ENCODE measurements around the gene LCE3D. TPM values are rescaled to one million over a fixed set of nuclear protein-coding genes. Genes with fewer than 3 reads are reported as not detected.
"Not testable (repeated sequence)": the region's sequence is repeated elsewhere in the genome, so short reads cannot be mapped to it uniquely, and the experiment has no call there.

The LCE3D gene
- total RNA-seq, 1 donor from 2014 or later = not detected

DNA sequence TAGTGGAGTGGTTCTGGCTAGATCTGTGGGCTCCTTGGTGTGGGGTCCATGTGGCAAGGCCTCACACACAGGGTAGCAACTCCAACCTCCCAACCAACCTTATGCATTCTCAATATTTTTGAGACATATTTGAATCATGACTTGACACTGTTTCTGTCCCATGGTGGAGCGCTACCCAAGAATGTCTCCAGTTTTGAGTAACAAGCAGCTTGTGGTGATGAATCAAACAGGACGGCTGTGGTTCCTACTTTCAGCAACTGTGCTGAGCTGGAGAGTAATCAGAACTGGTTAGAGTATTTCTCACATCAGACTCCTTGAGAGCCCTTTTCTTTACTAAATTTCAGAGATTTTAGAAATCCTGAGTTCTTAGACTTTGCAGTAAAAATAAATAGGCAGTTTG is 3.1 kb downstream of the LCE3D start:
- H3K27ac Mint-ChIP-seq = no peak overlapping the region
- H3K4me1 Mint-ChIP-seq (ENCODE audit: low read depth) = no peaks in the 10 kb centered on the region
- H3K27me3 Mint-ChIP-seq = no peaks in the 10 kb centered on the region
- peaks cover 3% of the 10 kb centered on the region for H3K36me3 Mint-ChIP-seq (ENCODE audit: insufficient read depth)
- no peak for DNase-seq (ENCODE audit: low spot score, unreplicated experiment)
- peaks cover 63% of the 10 kb centered on the region for H3K9me3 Mint-ChIP-seq (ENCODE audit: low read depth)
- TF ChIP-seq, protein P1, sequence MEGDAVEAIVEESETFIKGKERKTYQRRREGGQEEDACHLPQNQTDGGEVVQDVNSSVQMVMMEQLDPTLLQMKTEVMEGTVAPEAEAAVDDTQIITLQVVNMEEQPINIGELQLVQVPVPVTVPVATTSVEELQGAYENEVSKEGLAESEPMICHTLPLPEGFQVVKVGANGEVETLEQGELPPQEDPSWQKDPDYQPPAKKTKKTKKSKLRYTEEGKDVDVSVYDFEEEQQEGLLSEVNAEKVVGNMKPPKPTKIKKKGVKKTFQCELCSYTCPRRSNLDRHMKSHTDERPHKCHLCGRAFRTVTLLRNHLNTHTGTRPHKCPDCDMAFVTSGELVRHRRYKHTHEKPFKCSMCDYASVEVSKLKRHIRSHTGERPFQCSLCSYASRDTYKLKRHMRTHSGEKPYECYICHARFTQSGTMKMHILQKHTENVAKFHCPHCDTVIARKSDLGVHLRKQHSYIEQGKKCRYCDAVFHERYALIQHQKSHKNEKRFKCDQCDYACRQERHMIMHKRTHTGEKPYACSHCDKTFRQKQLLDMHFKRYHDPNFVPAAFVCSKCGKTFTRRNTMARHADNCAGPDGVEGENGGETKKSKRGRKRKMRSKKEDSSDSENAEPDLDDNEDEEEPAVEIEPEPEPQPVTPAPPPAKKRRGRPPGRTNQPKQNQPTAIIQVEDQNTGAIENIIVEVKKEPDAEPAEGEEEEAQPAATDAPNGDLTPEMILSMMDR (IDR thresholded peaks at IDR 0.05; ENCODE audit: unreplicated experiment) = no peak
- H3K4me3 Mint-ChIP-seq (ENCODE audit: low read depth) = no peak overlapping the region

DNA sequence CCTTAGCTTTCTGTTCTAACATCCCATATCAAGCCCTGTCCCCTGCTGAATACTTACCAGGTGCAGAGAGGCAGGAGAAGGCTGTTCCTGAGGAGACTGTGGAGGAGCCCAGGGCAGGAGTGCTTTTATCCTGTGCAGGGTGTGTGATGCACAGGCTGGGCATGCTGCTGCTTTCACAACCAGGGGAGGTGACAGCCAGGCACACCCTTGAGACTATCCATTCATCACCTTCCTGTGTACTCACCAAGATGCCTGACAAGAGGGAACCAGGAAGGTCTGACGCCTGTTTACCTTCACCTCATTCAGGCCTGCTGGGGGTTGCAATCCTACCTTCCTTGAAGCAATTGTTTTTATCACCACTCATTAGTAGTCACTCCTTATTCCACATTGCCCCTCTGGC is 13.6 kb downstream of the LCE3D start, which contains the start of gene LCE3E:
TSS of gene LCE3E (minus strand) at position 100 of the 400 bp plus-strand sequence. CDS start 572 bp downstream, outside the sequence.
- TF ChIP-seq, protein P1 (IDR thresholded peaks at IDR 0.05; ENCODE audit: unreplicated experiment) = no peak

DNA sequence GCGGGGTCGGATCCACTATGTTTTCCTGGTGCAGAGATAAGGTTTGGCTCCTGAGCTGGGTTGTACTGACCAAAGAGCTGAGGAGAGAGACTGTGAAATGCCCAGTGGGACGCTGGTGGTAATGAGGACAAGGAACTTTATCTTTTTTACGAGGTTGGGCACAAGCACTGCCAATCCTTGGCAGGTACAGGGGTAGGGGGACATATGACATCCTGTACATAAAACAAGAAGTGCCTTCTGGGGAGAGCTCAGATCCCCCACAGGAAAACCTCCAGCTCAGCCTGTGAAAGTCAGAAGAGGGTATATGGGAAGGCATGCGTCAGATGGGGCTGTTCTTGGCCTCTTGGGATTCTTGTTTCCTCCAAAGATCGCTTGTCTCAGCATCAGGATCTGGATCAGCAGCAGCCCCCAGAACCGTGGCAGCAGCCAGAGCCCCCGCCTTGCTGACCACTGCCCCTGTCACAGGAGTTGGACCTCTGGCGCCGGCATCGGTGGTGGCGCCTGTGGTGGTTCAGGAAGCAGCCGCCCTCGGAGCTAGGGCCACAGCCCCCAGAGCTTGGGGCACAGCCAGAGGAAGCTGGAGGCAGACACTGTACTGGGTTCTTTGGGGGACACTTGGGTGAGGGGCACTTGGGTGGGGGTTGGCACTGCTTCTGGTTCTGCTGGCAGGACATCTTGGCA is 14.6 kb downstream of the LCE3D start:
- Mint-ChIP-seq H3K9me3 (ENCODE audit: low read depth) (peaks cover 72% of the 10 kb centered on the region), H3K27ac (no peak overlapping the region), H3K36me3 (ENCODE audit: insufficient read depth) (no peaks in the 10 kb centered on the region), H3K4me1 (ENCODE audit: low read depth) (no peaks in the 10 kb centered on the region), H3K4me3 (ENCODE audit: low read depth) (no peak overlapping the region), H3K27me3 (no peaks in the 10 kb centered on the region)
- no peak for DNase-seq (ENCODE audit: low spot score, unreplicated experiment)
- TF ChIP-seq, protein P1 (IDR thresholded peaks at IDR 0.05; ENCODE audit: unreplicated experiment) = no peak

More for the DNA sequence above, 13.6 kb downstream of the LCE3D start, which contains the start of gene LCE3E:
- Mint-ChIP-seq H3K4me3 (ENCODE audit: low read depth) (no peak within 1 kb of the TSS), H3K9me3 (ENCODE audit: low read depth) (peaks cover 72% of the 10 kb centered on the region), H3K4me1 (ENCODE audit: low read depth) (no peaks in the 10 kb centered on the region), H3K36me3 (ENCODE audit: insufficient read depth) (peaks cover 3% of the 10 kb centered on the region), H3K27me3 (no peaks in the 10 kb centered on the region), H3K27ac (no peak within 1 kb of the TSS)
- no peak for DNase-seq (ENCODE audit: low spot score, unreplicated experiment)

DNA sequence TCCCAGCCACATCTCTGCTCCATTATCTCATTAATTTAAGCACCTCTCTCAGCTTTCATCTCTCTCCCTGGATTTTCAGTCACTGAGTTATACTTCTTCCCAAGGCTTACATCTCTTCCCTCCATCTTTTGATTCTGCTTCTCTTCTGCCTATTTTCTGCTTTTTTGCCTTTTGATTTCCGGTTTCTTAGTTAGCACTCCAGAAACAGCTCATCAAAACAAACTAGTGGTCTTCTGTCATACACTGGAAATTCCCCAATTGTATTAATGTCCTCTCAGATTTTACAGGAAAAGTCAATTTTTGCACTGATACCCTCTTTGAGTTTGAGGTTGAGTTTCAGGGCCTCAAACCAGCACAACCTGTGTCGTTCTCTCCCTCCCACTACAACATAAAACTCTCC is 15.2 kb downstream of the LCE3D start:
- H3K27ac Mint-ChIP-seq = no peak overlapping the region
- H3K27me3 Mint-ChIP-seq = no peaks in the 10 kb centered on the region
- TF ChIP-seq, protein P1 (IDR thresholded peaks at IDR 0.05; ENCODE audit: unreplicated experiment) = no peak
- no peaks in the 10 kb centered on the region for H3K36me3 Mint-ChIP-seq (ENCODE audit: insufficient read depth)
- DNase-seq (ENCODE audit: low spot score, unreplicated experiment) = no peak
- H3K9me3 Mint-ChIP-seq (ENCODE audit: low read depth) = peaks cover 72% of the 10 kb centered on the region
- no peak overlapping the region for H3K4me3 Mint-ChIP-seq (ENCODE audit: low read depth)
- H3K4me1 Mint-ChIP-seq (ENCODE audit: low read depth) = no peaks in the 10 kb centered on the region

DNA sequence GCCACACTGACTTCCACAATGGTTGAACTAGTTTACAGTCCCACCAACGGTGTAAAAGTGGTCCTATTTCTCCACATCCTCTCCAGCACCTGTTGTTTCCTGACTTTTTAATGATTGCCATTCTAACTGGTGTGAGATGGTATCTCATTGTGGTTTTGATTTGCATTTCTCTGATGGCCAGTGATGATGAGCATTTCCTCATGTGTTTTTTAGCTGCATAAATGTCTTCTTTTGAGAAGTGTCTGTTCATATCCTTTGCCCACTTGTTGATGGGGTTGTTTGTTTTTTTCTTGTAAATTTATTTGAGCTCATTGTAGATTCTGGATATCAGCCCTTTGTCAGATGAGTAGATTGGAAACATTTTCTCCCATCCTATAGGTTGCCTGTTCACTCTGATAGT is 32.0 kb downstream of the LCE3D start:
- not testable (repeated sequence) for H3K27me3 Mint-ChIP-seq; H3K4me1 Mint-ChIP-seq (ENCODE audit: low read depth); H3K27ac Mint-ChIP-seq; H3K36me3 Mint-ChIP-seq (ENCODE audit: insufficient read depth); H3K4me3 Mint-ChIP-seq (ENCODE audit: low read depth); DNase-seq (ENCODE audit: low spot score, unreplicated experiment)
- H3K9me3 Mint-ChIP-seq (ENCODE audit: low read depth) = peaks cover 33% of the 10 kb centered on the region

DNA sequence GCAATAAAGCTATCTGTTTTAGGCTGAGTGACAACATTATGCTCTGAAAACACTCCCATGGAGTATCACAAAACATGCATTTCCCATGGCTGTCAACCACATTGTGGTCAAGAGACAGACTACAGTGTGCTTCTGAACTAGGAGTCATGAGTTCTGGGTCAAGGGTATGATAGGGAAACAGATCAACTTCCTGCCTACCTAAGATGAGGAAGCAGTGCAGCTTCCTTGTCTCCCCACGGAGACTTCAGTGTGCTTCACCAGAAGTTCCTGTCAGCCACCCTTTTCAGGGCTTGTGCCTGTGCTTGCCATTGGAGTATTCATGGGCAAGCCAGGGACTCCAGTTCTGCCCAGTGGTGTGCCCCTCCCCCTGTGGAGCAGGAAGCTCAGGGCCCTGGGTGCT is 33.6 kb downstream of the LCE3D start:
- Mint-ChIP-seq H3K9me3 (ENCODE audit: low read depth) (peaks cover 43% of the 10 kb centered on the region), H3K4me3 (ENCODE audit: low read depth) (no peak overlapping the region), H3K27me3 (no peaks in the 10 kb centered on the region), H3K4me1 (ENCODE audit: low read depth) (no peaks in the 10 kb centered on the region), H3K36me3 (ENCODE audit: insufficient read depth) (no peaks in the 10 kb centered on the region), H3K27ac (no peak overlapping the region)
- no peak for DNase-seq (ENCODE audit: low spot score, unreplicated experiment)
- TF ChIP-seq, protein P1 (IDR thresholded peaks at IDR 0.05; ENCODE audit: unreplicated experiment) = no peak

Measured in progenitor cell of endocrine pancreas (in vitro differentiated cells).